ENCODE measurements around the gene CDK14.

- TF ChIP-seq POLR2A (IDR thresholded peaks at IDR 0.05) (no peak), CTCF (IDR thresholded peaks at IDR 0.05) (no peak)
Observed at GRCh38 chr7:90736316-90736715, 140.2 kb downstream of the CDK14 start.
